GM18951 (cell line): Measurements from ENCODE around the gene PRMT1.
A peak's percentile ranks its signal among the peaks of the same experiment; 100 is the strongest.

Source experiments
- POLR2A ChIP-seq: IDR thresholded peaks from 4 replicates; pipeline ENCODE4 v1.6.1; 2011; ENCODE audit warnings: mild to moderate bottlenecking; ENCODE audit not compliant: insufficient read length, insufficient read depth; ENCODE audit errors: extremely low read depth
- in situ Hi-C: fragments of 300-500 bp; cut with MboI; formaldehyde crosslinking; loops from one replicate; pipeline ENCODE4 v1.12.0; 2022; ENCODE audit warnings: low sequenced_read_pairs, mixed read lengths, inconsistent platforms; ENCODE audit not compliant: unreplicated experiment

Gene PRMT1

GRCh38 chr19:49672131-49672919 lies 4.7 kb upstream of the PRMT1 start:
- no peak for TF ChIP-seq POLR2A
- in situ Hi-C loops, result no loop called here

GRCh38 chr19:49676136-49676783 lies 811 bp upstream of the PRMT1 start:
- in situ Hi-C loops, result no loop called here
- TF ChIP-seq POLR2A, result peak; percentile 92

GRCh38 chr19:49676784-49677230 lies 264 bp upstream of the PRMT1 start:
- in situ Hi-C loops, result no loop called here
- no peak for TF ChIP-seq POLR2A

- in situ Hi-C loops, result no loop called here
- peak; percentile 22 for TF ChIP-seq POLR2A
Measured at GRCh38 chr19:49677901-49678674, 1.0 kb downstream of the PRMT1 start.

- in situ Hi-C loops, result no loop called here
- TF ChIP-seq POLR2A, result no peak
Measured at GRCh38 chr19:49678985-49679770, 2.1 kb downstream of the PRMT1 start.

GRCh38 chr19:49679771-49680413 lies 2.8 kb downstream of the PRMT1 start:
- TF ChIP-seq POLR2A, result no peak
- in situ Hi-C loops, result no loop called here

- TF ChIP-seq POLR2A, result peak; percentile 30
- in situ Hi-C loops, result no loop called here
Measured at GRCh38 chr19:49680421-49681351, 3.6 kb downstream of the PRMT1 start.

- TF ChIP-seq POLR2A, result no peak
- in situ Hi-C loops, result no loop called here
Measured at GRCh38 chr19:49681830-49682229, 4.8 kb downstream of the PRMT1 start.

- no peak for TF ChIP-seq POLR2A
- in situ Hi-C loops, result no loop called here
Measured at GRCh38 chr19:49682274-49682673, 5.2 kb downstream of the PRMT1 start.

GRCh38 chr19:49683814-49684250 lies 6.8 kb downstream of the PRMT1 start:
- in situ Hi-C loops, result no loop called here
- no peak for TF ChIP-seq POLR2A

- in situ Hi-C loops, result no loop called here
- TF ChIP-seq POLR2A, result peak; percentile 38
Measured at GRCh38 chr19:49684251-49684982, 7.3 kb downstream of the PRMT1 start.
